ENCODE measurements around the gene IGFN1. TPM values are rescaled to one million over a fixed set of nuclear protein-coding genes. Genes with fewer than 3 reads are reported as not detected.

Gene IGFN1
- total and polyA plus RNA-seq, 9 of the 15 experiments (the other 6 are each of a cell fraction or from before 2014, with no cell fraction given), result 0.04 TPM; not detected in 8

GRCh38 chr1:201167041-201167991 is 23.3 kb upstream of the IGFN1 start (continued):
- TF ChIP-seq, protein P1, sequence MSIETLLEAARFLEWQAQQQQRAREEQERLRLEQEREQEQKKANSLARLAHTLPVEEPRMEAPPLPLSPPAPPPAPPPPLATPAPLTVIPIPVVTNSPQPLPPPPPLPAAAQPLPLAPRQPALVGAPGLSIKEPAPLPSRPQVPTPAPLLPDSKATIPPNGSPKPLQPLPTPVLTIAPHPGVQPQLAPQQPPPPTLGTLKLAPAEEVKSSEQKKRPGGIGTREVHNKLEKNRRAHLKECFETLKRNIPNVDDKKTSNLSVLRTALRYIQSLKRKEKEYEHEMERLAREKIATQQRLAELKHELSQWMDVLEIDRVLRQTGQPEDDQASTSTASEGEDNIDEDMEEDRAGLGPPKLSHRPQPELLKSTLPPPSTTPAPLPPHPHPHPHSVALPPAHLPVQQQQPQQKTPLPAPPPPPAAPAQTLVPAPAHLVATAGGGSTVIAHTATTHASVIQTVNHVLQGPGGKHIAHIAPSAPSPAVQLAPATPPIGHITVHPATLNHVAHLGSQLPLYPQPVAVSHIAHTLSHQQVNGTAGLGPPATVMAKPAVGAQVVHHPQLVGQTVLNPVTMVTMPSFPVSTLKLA (conservative IDR thresholded peaks at IDR 0.05), result peak; percentile 0 to 34; a peak in 1 of 4 replicates
- TF ChIP-seq ZNF212 (CRISPR knock-in tag; IDR thresholded peaks at IDR 0.05), result no peak
- TF ChIP-seq, protein P2, sequence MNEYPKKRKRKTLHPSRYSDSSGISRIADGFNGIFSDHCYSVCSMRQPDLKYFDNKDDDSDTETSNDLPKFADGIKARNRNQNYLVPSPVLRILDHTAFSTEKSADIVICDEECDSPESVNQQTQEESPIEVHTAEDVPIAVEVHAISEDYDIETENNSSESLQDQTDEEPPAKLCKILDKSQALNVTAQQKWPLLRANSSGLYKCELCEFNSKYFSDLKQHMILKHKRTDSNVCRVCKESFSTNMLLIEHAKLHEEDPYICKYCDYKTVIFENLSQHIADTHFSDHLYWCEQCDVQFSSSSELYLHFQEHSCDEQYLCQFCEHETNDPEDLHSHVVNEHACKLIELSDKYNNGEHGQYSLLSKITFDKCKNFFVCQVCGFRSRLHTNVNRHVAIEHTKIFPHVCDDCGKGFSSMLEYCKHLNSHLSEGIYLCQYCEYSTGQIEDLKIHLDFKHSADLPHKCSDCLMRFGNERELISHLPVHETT (CRISPR knock-in tag; conservative IDR thresholded peaks at IDR 0.05 in 1 of 2, IDR thresholded peaks at IDR 0.05 in 1 of 2), result 0 out of 4 replicates have a peak, but pooled peaks of 1 of the 2 experiments have one; percentile 30
- TF ChIP-seq MTA2 (IDR thresholded peaks at IDR 0.05; ENCODE audit: low read depth), result peak; percentile 47
- no peak for TF ChIP-seq E2F8 (IDR thresholded peaks at IDR 0.05; ENCODE audit: low read depth, partially characterized antibody)
- peak; percentile 60 for TF ChIP-seq MEIS2 (IDR thresholded peaks at IDR 0.05; ENCODE audit: partially characterized antibody)
- no peak for TF ChIP-seq ZNF133 (CRISPR knock-in tag; IDR thresholded peaks at IDR 0.05)
- peak; percentile 33; the same call in 1 of the 2 replicates for TF ChIP-seq POLR2H (tag; IDR thresholded peaks at IDR 0.05; ENCODE audit: low read depth)
- TF ChIP-seq, protein P3, sequence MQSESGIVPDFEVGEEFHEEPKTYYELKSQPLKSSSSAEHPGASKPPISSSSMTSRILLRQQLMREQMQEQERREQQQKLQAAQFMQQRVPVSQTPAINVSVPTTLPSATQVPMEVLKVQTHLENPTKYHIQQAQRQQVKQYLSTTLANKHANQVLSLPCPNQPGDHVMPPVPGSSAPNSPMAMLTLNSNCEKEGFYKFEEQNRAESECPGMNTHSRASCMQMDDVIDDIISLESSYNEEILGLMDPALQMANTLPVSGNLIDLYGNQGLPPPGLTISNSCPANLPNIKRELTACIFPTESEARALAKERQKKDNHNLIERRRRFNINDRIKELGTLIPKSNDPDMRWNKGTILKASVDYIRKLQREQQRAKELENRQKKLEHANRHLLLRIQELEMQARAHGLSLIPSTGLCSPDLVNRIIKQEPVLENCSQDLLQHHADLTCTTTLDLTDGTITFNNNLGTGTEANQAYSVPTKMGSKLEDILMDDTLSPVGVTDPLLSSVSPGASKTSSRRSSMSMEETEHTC (IDR thresholded peaks at IDR 0.05), result 0 out of 2 replicates have a peak, but pooled peaks have one; percentile 41
- TF ChIP-seq NBN (IDR thresholded peaks at IDR 0.05; ENCODE audit: low read depth), result peak; percentile 57; the same call in 1 of the 2 replicates
- 0 out of 2 replicates have a peak, but pooled peaks have one; percentile 30 for TF ChIP-seq DDX20 (tag; IDR thresholded peaks at IDR 0.05; ENCODE audit: low read depth)
- no peak for TF ChIP-seq ELF2 (CRISPR knock-in tag; IDR thresholded peaks at IDR 0.05)
- no peak for TF ChIP-seq ADNP (tag; IDR thresholded peaks at IDR 0.05)
- no peak for TF ChIP-seq ATF2 (CRISPR knock-in tag; IDR thresholded peaks at IDR 0.05)
- peak; percentile 45 for TF ChIP-seq CCNT2 (IDR thresholded peaks at IDR 0.05; ENCODE audit: borderline replicate concordance, extremely low read depth, insufficient read length, low read depth, low read length)
- TF ChIP-seq FOXJ3 (CRISPR knock-in tag; IDR thresholded peaks at IDR 0.05), result no peak
- TF ChIP-seq GATA2 (CRISPR knock-in tag; IDR thresholded peaks at IDR 0.05), result no peak

All from K562 (cell line).